Hematopoietic multipotent progenitor cell treated with erythropoietin and hydrocortisone succinate and interleukin-3 and kit ligand, for 4 days (in vitro differentiated cells): ENCODE data around the gene MBLAC1.

Source experiments
- DNase-seq: peaks from one replicate; pipeline ENCODE4 v3.0.0-alpha.2; 2015

Gene MBLAC1

DNA sequence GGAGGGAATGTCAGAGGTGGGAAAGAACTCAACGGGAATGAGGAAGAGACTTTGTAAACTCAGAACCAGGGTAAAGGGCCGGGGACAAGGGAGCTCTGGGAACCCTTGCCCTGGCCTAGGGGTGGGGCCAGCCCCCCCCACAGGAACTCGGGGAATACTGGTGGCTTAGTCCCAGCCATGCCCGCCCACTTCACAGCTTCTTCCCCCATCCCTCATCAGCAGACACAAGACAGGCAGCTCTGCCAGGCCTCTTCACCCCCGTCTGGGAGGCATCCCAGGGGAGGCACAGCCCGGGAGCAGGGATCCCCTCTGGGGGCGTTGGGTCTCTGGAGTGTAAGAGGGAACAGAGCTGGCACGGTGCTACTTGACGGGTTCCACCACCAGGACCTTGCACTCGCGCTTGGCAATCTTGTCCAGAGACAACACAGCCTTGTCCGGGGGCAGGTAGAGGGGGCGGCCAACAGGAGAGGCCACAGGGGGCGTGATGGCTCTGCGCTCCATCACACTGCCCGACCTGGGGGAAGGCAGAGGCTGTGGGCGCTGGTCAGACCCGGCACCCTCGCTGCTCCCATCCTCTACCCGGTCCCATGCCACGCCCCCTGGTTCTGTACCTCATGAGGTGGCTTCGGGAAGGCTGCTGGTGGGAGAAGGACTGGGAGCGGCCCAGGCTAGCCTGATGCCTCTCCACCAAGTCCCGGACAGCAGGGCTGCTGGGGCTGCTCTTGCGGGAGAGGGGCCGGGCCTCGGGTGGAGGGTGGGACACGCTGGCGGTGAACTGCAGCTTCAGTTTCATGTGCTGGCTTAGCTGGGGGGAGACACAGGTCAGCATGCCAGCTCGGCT, 28.1 kb downstream of the MBLAC1 start:
- no peak for DNase-seq

GRCh38 chr7:100155553-100156317, 29.0 kb downstream of the MBLAC1 start:
- no peak for DNase-seq

- peak; percentile 63 for DNase-seq
Measured at GRCh38 chr7:100156331-100157068, 29.7 kb downstream of the MBLAC1 start.

DNA sequence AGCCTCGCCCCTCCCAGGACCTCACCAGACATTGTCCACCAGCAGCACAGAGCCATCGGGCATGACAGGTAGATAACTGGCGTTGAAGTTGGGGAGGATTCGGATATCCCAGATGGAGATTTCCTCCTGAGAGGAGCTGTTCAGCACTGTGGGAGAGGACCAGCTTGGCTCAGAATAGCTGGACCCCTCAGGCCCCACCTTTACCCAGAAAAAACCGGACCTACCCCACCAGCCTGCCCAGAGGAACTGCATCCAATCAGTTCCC, 30.2 kb downstream of the MBLAC1 start:
- no peak for DNase-seq

DNA sequence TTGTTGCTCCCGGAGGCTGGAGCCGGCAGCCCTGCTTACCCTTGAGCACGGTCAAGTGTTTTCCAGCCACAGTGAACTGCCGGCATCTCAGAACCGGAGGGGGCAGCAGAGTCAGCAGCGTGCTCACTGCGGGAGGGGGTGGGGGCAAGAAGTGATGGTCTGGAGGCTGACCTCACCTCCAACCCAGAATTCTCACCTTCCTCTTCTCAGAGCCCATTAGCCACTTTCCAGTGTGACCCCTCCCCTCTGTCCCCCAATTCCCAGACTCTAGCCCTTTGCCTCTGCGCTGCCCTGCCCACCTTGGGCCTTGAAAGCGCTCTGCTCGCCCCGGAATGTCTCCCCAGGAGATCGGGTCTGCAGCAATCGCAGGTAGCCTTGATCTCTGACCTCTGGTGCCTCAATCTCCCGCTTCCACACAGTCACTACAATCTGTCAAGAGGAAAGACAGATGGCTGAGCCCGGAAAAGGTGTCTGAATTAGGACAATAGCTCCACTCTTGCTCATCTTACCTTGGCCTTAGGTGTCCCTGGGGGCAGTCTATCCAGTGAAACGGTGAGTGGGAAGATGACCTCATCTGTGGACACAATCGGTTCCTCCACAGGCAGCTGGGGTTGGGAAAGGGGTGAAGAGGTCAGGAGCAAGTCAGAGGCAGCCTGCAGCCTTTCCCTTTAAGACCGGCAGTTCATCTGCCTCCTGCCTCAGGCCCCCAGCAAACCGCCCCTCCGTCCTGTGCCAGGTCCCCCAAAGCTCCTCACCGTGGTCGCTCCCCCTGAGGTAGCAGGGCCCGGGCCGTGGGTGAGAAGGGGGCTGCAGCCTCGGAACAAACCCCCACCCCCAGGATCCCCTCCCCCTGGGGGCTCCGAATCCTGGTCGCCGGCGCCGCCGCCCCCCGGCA, 30.8 kb downstream of the MBLAC1 start:
- no peak for DNase-seq

DNA sequence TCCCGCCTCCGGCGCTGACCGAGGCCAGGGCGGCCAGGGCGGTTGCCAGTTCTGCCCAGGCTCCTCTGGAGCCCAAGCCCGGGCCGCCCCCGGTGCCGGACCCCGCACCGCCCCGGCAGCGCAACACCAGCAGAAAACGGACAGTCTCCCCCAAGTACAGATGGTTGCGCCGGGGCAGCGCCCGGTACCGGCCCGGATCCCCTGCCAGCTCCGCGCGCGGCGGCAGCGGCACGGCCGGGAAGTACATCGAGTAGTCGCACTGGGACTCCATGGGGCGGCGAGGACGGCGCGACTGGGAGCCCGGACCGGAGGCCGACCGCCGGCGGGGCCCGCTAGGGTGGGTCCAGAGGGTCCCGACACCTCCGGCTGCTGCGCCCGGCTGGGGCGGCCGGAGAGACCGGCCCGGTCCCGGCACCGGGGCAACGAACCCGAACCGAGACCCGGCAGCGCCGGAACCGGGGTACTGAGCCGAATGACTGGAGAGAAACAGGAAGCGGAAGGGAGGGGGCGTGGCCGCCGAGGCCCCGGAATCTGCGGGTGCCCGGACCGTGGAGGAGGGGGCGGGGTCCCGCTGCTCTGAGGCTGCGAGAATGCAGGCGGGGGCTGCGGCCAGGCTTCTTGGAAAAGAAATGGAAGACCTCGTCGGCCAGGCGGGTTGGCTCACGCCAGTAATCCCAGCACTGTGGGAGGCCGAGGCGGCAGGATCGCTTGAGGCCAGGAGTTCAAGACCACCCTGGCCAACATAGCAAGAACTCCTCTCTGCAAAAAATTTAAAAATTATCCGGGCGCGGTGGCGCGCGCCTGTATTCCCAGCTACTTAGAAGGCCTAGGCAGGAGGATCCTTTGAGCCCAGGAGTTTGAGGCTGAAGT, 31.7 kb downstream of the MBLAC1 start, which contains the start of gene TRAPPC14:
TRAPPC14 (minus strand) TSS at position 495 of the 870 bp plus-strand sequence; CDS start at position 271, 224 bp downstream.
- DNase-seq, result peak; percentile 94

GRCh38 chr7:100159099-100159623, 32.4 kb downstream of the MBLAC1 start:
- DNase-seq, result no peak

DNA sequence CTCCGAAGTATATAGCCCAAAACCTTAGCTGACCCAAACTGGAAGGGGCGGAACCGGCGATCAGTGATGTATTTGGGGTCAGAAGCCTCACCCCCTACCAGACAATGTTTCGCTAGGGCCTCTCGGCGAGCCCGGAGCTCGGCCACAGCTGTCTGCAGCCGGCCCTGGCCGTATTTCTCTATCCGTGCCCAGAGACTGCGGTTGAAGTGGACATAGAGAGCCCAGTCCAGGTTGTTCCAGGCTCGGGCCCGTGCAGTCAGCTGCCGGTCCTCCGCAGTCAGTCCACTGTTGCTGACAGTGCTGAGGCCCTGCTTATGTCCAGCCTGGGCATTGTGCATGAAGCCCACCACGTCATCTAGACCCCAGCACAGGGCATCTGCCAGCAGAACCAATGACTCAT, 33.3 kb downstream of the MBLAC1 start:
- DNase-seq, result no peak

- no peak for DNase-seq
Measured at GRCh38 chr7:100163006-100163531, 36.3 kb downstream of the MBLAC1 start.

DNA sequence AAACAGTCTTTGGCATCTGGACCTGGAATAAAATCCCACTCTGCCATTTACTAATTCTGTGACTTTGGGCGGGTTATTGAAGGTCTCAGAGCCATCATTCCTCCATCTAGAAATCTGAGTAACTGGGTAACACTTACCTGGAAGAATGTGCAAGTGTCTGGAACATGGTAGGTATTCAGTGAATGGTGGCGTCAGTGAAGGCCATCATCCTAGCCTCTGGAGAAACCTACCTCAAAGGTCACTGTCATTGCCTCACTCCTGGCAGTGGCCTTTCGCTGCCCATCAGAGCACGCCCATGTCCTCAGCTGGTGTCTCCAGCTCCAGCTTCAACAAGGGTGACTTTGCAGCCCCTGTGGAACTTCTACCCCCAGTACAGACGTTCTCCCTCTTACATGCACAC, 37.1 kb downstream of the MBLAC1 start:
- DNase-seq, result no peak

DNA sequence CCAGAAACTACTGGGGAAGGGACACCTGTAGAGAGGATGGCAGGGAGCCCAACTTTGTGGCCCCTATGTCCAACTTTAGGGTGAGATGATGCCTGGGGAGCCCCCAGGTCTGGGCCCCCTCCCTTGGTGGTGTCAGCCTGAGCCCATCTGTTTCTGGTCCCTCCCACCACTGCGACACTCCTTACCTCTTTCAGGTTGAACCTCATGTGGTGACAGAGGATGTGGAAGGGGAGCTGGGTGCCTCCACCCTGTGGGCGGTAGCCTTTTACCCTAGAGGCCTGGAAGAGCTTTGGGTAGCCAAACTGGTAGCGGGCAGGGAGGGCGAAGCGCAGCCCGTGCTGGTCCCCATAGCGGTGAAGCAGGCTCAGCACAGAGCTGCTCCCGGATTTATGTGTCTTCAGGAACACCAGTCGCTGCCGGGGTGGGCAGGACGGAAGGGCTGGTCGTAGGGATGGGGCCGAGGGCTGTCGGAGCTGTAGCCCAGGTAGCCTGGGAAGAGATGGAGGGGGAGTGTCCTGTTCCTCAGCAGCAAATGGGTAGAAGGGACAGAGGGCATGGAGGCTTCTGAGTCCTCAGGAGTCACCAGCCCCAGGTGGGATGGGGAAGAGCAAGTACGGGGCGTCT, 39.7 kb downstream of the MBLAC1 start:
- no peak for DNase-seq

- DNase-seq, result no peak
Measured at GRCh38 chr7:100166970-100167911, 40.5 kb downstream of the MBLAC1 start.

DNA sequence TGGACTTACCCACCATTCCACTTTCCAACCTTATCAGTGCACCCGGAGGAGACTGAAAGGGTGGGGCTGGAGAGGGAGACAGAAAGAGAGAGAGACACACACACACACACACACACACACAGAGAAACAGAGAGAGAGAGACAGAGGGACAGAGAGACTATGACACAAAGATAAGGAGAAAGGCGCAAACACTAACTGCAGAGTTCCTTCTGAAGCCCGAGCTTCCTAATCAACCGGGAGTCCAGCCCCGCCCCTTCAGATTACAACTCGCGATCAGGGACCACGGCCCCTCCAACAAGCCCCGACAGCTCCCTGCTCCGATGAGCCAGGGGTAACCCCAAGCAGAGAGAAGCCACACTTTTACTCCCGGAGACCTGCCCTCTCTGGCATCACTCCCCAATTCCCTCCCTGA, 41.2 kb downstream of the MBLAC1 start:
- DNase-seq, result peak; percentile 74

DNA sequence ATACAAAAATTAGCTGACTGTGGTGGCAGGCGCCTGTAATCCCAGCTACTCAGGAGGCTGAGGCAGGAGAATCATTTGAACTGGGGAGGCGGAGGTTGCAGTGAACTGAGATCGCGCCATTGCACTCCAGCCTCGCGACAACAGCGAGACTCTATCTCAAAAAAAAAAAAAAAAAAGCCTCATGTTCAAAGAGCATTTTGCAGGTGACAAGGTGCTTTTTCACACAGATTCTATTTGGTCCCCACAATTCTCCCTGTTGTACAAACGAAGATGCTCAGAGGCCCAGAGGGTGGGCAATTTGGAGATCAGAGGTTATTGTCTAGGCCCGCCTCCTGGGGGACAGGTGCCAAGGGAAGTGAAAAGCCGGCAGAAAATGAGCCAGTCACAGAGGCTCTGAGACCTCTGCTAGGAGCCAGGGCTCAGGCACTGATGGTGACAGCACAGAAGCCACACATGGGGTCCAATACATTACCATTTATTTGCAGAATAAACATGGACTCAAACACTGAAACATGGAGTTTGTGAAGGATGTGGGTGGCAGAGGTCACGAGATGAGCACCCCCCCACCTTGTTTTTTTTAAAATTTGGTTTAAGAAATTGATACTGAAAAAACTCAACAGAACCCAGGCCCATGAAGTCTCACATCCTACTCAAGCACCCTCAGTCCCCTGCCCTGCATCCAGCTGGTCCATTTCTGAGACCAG, 42.5 kb downstream of the MBLAC1 start:
- no peak for DNase-seq

DNA sequence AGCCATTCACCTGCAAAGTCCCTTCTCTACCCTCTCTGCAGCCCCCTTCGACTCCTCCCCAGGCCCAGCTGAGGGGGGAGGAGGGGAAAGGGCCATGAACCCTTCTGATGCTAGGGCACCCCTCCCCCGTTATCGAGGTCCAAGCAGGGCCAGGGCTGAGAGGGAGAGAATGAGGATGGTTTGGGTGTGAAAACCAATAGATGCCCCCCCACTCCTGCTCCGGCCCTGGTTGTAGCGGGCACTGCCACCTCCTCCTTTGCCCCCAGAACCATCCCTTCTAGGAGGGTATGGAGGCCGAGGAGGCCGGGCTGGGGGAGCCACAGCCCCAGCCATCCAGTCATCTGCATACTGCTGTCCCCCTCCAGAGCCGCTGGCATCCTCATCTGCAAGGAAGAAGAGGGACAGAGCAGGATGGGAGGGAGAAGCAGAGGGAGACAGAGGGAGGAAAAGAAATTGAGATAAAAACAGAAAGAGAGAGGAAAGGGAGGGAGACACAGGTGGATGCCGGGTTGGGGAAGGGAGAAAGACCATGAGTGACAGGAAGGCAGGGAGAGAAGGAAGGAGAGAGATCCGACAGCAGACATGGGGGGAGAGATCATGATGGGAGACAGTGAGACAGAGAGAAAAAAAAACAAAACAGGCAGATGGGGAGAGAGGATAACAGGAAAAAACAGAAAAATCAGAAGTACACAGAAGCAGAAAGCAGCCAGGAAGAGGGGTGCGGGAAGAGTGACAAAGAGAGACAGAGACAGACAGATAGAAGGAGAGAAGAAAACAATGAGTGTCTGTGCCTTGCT, 43.5 kb downstream of the MBLAC1 start:
- no peak for DNase-seq

DNA sequence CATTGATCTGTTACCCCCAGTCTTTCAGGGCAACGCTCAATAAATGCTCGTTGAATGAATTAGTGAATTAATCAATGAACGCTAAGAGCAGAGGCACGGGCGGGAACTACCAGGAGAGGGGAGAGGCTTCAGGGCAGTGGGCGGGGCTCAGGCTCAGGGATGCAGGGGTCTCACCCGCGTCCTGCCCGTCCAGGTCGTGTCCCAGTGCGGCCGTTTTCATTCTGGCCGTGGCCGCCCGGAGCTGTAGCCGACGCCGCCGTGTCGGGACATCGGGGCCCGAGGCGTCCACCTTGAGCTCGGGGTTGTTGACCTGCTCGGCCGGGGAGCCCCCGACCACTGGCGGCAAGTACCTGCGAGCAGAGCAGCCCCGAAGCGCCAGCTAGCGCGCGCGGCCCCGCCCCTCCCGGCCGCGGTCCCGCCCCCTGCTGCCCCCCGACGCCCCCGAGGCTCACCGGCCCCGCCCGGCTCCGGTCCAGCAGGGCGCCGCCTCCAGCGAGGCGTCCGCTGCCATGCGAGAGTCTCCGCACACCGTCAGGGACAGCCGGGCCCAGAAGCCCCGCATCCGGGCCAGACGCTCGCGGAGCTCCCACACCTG, 44.4 kb downstream of the MBLAC1 start:
- DNase-seq, result no peak

- no peak for DNase-seq
Measured at GRCh38 chr7:100171840-100172239, 45.1 kb downstream of the MBLAC1 start.
